NOMO-1 (cell line): ENCODE results near the gene LRMDA.

ENCODE experiments used
- DNase-seq, 2 experiments: peaks; one replicate each; lab custom pipeline; 2025; ENCODE audit not compliant: unreplicated experiment in 2 of 2; lab: John Stamatoyannopoulos, UW

LRMDA gene

GRCh38 chr10:76297780-76298281, 866.4 kb downstream of the LRMDA start:
- DNase-seq = no peak

- DNase-seq = no peak
Measured at GRCh38 chr10:76298329-76298728, 866.9 kb downstream of the LRMDA start.

- DNase-seq = no peak
Measured at GRCh38 chr10:76299501-76299900, 868.1 kb downstream of the LRMDA start.

GRCh38 chr10:76301211-76301610, 869.8 kb downstream of the LRMDA start:
- DNase-seq = no peak

- no peak for DNase-seq
Measured at GRCh38 chr10:76301950-76302349, 870.5 kb downstream of the LRMDA start.

GRCh38 chr10:76302481-76302880, 871.1 kb downstream of the LRMDA start:
- DNase-seq = no peak

- DNase-seq = no peak
Measured at GRCh38 chr10:76302961-76303630, 871.7 kb downstream of the LRMDA start.

- DNase-seq = peak; percentile 45 to 56
Measured at GRCh38 chr10:76303682-76304316, 872.4 kb downstream of the LRMDA start.

- DNase-seq = peak; percentile 64 to 87
Measured at GRCh38 chr10:76305930-76306615, 874.6 kb downstream of the LRMDA start.

- peak; percentile 66 to 97 for DNase-seq
Measured at GRCh38 chr10:76306856-76307255, 875.4 kb downstream of the LRMDA start.

GRCh38 chr10:76309070-76309469, 877.6 kb downstream of the LRMDA start:
- DNase-seq = no peak

- no peak for DNase-seq
Measured at GRCh38 chr10:76309741-76310587, 878.5 kb downstream of the LRMDA start.

- DNase-seq = no peak
Measured at GRCh38 chr10:76310588-76311080, 879.2 kb downstream of the LRMDA start.

- DNase-seq = peak; percentile 32 to 44
Measured at GRCh38 chr10:76311752-76312636, 880.6 kb downstream of the LRMDA start.

GRCh38 chr10:76315240-76315639, 883.8 kb downstream of the LRMDA start:
- no peak for DNase-seq

GRCh38 chr10:76316234-76316633, 884.8 kb downstream of the LRMDA start:
- DNase-seq = no peak

GRCh38 chr10:76317078-76317477, 885.7 kb downstream of the LRMDA start:
- no peak for DNase-seq

- DNase-seq = peak; percentile 63 to 67
Measured at GRCh38 chr10:76318211-76318610, 886.8 kb downstream of the LRMDA start.

- no peak for DNase-seq
Measured at GRCh38 chr10:76319661-76320060, 888.2 kb downstream of the LRMDA start.

- no peak for DNase-seq
Measured at GRCh38 chr10:76324283-76324682, 892.9 kb downstream of the LRMDA start.
